Progenitor cell of endocrine pancreas (in vitro differentiated cells): Measurements from ENCODE around the gene CYP26C1. TPM values are rescaled to one million over a fixed set of nuclear protein-coding genes. Genes with fewer than 3 reads are reported as not detected.

Experiments
- DNase-seq: peaks from one replicate; pipeline ENCODE4 v3.0.0; 2021; ENCODE audit warnings: low spot score; ENCODE audit not compliant: unreplicated experiment
- H3K27ac Mint-ChIP-seq: 2 replicates; pipeline ENCODE4 v1.8.0; 2021; ENCODE audit warnings: mild to moderate bottlenecking, moderate library complexity, mixed read lengths
- H3K27me3 Mint-ChIP-seq: 2 replicates; pipeline ENCODE4 v1.8.0; 2021; ENCODE audit warnings: mixed read lengths
- H3K36me3 Mint-ChIP-seq: 2 replicates; pipeline ENCODE4 v1.8.0; 2022; ENCODE audit warnings: mixed read lengths; ENCODE audit not compliant: insufficient read depth
- H3K4me1 Mint-ChIP-seq: 2 replicates; pipeline ENCODE4 v1.8.0; 2021; ENCODE audit warnings: low read depth, mixed read lengths
- H3K4me3 Mint-ChIP-seq: 2 replicates; pipeline ENCODE4 v1.8.0; 2021; ENCODE audit warnings: low read depth, mild to moderate bottlenecking, moderate library complexity, mixed read lengths
- H3K9me3 Mint-ChIP-seq: 2 replicates; pipeline ENCODE4 v1.8.0; 2021; ENCODE audit warnings: low read depth, mixed read lengths
- total RNA-seq: library from RNA; stranded (reverse); gene quantifications from 2 replicates; pipeline ENCODE4 v1.2.1, GENCODE V29; 2021
- TF ChIP-seq, protein P1 (sequence below): fragments of 200-600 bp; sonication (generic); IDR thresholded peaks from one replicate; pipeline ENCODE4 v1.5.0; 2021; ENCODE audit warnings: antibody characterized with exemption, mild to moderate bottlenecking; ENCODE audit not compliant: unreplicated experiment

The CYP26C1 gene
- total RNA-seq, 1 donor from 2014 or later = 0.26 TPM

- Mint-ChIP-seq H3K27ac (no peak overlapping the region), H3K9me3 (no peaks in the 10 kb centered on the region), H3K27me3 (peaks cover 56% of the 10 kb centered on the region), H3K4me1 (peaks cover 26% of the 10 kb centered on the region), H3K4me3 (peak overlapping the region; percentile 78), H3K36me3 (no peaks in the 10 kb centered on the region)
- TF ChIP-seq, protein P1, sequence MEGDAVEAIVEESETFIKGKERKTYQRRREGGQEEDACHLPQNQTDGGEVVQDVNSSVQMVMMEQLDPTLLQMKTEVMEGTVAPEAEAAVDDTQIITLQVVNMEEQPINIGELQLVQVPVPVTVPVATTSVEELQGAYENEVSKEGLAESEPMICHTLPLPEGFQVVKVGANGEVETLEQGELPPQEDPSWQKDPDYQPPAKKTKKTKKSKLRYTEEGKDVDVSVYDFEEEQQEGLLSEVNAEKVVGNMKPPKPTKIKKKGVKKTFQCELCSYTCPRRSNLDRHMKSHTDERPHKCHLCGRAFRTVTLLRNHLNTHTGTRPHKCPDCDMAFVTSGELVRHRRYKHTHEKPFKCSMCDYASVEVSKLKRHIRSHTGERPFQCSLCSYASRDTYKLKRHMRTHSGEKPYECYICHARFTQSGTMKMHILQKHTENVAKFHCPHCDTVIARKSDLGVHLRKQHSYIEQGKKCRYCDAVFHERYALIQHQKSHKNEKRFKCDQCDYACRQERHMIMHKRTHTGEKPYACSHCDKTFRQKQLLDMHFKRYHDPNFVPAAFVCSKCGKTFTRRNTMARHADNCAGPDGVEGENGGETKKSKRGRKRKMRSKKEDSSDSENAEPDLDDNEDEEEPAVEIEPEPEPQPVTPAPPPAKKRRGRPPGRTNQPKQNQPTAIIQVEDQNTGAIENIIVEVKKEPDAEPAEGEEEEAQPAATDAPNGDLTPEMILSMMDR = no peak
- DNase-seq = no peak
Observed at GRCh38 chr10:93075369-93076221, 15.0 kb downstream of the CYP26C1 start.

- DNase-seq = no peak
- TF ChIP-seq, protein P1 = no peak
- Mint-ChIP-seq H3K27ac (no peak overlapping the region), H3K4me1 (peaks cover 18% of the 10 kb centered on the region), H3K4me3 (no peak overlapping the region), H3K9me3 (no peaks in the 10 kb centered on the region), H3K36me3 (no peaks in the 10 kb centered on the region), H3K27me3 (peaks cover 53% of the 10 kb centered on the region)
Observed at GRCh38 chr10:93076871-93077270, 16.3 kb downstream of the CYP26C1 start.

- Mint-ChIP-seq H3K9me3 (no peaks in the 10 kb centered on the region), H3K4me3 (no peak overlapping the region), H3K4me1 (peaks cover 12% of the 10 kb centered on the region), H3K36me3 (no peaks in the 10 kb centered on the region), H3K27ac (no peak overlapping the region), H3K27me3 (peaks cover 44% of the 10 kb centered on the region)
- DNase-seq = no peak
- TF ChIP-seq, protein P1 = no peak
Observed at GRCh38 chr10:93077860-93078337, 17.3 kb downstream of the CYP26C1 start.

DNA sequence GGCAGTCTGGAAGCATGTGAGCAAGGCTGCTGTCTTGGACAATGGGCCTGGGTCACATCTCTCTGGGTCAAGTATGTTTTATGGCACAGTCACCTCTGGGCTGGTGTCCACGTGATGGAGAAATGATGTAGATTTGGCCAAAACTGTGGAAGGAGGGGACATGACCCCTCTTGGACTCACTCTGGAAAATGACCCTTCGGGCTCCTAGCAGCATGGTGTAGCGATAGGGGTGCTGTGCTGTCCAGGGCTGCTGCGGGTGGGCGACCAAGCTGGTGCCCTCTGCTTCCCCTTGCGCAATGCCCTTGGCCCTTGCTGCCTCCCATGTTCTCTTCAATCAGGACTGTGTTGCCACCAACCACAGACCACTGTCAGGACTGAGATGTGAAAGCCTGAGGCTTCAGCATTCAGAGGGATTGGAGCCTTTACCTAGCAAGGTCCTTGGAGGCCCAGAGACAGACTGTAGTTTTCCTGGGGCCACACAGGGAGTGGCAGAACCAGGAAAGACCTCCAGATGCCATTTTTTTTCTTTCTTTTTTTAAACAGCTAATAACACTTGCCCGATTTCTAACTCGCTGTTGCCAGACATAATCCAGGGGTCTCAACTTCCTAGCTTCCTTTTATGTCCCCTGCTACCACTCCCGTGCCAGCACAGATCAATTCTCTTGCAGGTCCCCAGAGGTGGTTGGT is 19.2 kb downstream of the CYP26C1 start:
- TF ChIP-seq, protein P1 = no peak
- no peaks in the 10 kb centered on the region for H3K36me3 Mint-ChIP-seq
- H3K4me3 Mint-ChIP-seq = no peak overlapping the region
- H3K27me3 Mint-ChIP-seq = peaks cover 32% of the 10 kb centered on the region
- H3K4me1 Mint-ChIP-seq = peaks cover 8% of the 10 kb centered on the region
- no peak for DNase-seq
- no peaks in the 10 kb centered on the region for H3K9me3 Mint-ChIP-seq
- no peak overlapping the region for H3K27ac Mint-ChIP-seq

GRCh38 chr10:93080350-93081046 is 19.9 kb downstream of the CYP26C1 start:
- no peak for DNase-seq
- no peaks in the 10 kb centered on the region for H3K9me3 Mint-ChIP-seq
- H3K27me3 Mint-ChIP-seq = peaks cover 25% of the 10 kb centered on the region
- no peak overlapping the region for H3K4me3 Mint-ChIP-seq
- H3K27ac Mint-ChIP-seq = no peak overlapping the region
- TF ChIP-seq, protein P1 = peak; percentile 82
- H3K4me1 Mint-ChIP-seq = peaks cover 6% of the 10 kb centered on the region
- no peaks in the 10 kb centered on the region for H3K36me3 Mint-ChIP-seq
